Prostate gland (tissue), 2 donors: ENCODE results near the gene OR7C2.

Experiments used
- CTCF ChIP-seq, 4 experiments: fragments of 200-600 bp in 2 of 4; fragments of 450-650 bp in 2 of 4; sonication (generic) in 2 of 4; IDR thresholded peaks; 1 replicate in 3 of 4; 2 replicates in 1 of 4; pipeline ENCODE4 v1.5.1; 2016 to 2019; ENCODE audit warnings: antibody characterized with exemption in 4 of 4, mild to moderate bottlenecking in 2 of 4, moderate library complexity in 2 of 4
- POLR2A ChIP-seq: fragments of 450-650 bp; IDR thresholded peaks from one replicate; pipeline ENCODE4 v1.6.1; 2016; ENCODE audit warnings: antibody characterized with exemption, mild to moderate bottlenecking
- POLR2AphosphoS5 ChIP-seq: sonication (generic); formaldehyde crosslinking; IDR thresholded peaks from one replicate; pipeline ENCODE4 v1.6.1; 2017; ENCODE audit warnings: antibody characterized with exemption

DNA sequence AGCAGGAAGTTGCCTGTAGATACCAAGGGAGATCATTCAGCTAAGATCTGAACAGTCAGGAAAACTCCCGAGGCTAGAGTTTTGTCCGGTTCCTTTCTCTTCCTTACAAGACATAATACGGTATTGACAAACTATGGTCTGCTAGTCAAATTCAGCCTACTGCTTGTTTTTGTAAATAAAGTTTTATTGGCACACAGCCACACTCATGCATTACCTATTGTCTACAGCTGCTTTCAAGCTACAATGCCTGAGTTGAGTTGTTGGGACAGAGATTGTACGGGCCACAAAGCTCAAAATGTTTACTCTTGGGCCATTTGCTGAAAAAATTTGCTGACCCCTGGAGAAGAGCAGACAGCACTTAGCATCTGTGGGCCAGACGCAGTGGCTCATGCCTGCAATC is 35.8 kb downstream of the OR7C2 start:
- TF ChIP-seq CTCF (IDR thresholded peaks at IDR 0.05): no peak
- TF ChIP-seq POLR2A: no peak
- TF ChIP-seq POLR2AphosphoS5: no peak
